22Rv1 (cell line): Measurements from ENCODE around the gene MALAT1.

Experiments
- H3K27ac ChIP-seq: fragments of 450-650 bp; 2 replicates; pipeline ENCODE4 v1.5.1; 2017
- CTCF ChIP-seq: fragments of 450-650 bp; IDR thresholded peaks from 2 replicates; pipeline ENCODE4 v1.5.1; 2017; ENCODE audit warnings: mild to moderate bottlenecking
- ZFX ChIP-seq: fragments of 450-650 bp; IDR thresholded peaks from 2 replicates; pipeline ENCODE4 v1.6.1; 2017; ENCODE audit warnings: antibody characterized with exemption, borderline replicate concordance

Gene MALAT1

DNA sequence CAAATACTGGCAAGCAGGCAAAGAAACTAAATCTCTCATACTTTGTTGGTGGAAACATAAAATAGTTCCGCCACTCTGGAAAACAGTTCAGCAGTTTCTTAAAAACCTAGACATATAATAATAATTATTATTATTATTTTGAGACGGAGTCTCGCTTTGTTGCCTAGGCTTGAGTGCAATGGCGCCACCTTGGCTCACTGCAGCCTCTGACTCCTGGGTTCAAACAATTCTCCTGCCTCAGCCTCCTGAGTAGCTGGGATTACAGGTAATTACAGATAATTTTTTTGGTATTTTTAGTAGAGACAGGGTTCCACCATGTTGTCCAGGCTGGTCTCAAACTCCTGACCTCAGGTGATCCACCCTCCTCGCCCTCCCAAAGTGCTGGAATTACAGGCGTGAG is 31.5 kb upstream of the MALAT1 start:
- peak; percentile 56 for TF ChIP-seq CTCF
- peak overlapping the region; percentile 42 for H3K27ac ChIP-seq

- TF ChIP-seq ZFX (no peak), CTCF (peak; percentile 89)
- H3K27ac ChIP-seq, result peak overlapping the region; percentile 42
These were observed 29.9 kb upstream of the MALAT1 start for GRCh38 chr11:65468874-65469333.

GRCh38 chr11:65470433-65471049 is 28.3 kb upstream of the MALAT1 start:
- TF ChIP-seq CTCF, result no peak
- no peak for TF ChIP-seq ZFX
- peak overlapping the region; percentile 97 for H3K27ac ChIP-seq

DNA sequence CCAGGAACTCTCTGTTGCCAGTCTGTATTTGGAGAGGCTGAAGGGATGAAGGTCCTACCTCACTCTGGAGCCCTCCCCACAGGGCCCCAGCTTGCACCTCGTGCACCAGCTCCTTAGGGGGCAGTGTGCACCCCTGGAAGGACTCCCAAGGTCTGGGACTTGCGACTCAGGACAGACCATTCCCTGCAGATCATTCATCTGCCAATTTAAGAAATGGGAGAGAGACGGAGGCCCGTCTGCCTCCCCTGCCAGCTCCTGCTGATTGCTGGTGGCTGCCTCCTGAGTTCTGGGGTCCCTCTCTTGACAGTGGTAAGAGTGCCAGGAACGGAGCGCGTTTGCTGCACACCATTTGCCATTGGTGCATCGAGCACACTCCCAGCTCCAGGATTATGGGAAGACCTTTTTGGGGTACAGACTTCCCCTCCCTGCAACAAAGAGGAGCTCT is 27.4 kb upstream of the MALAT1 start:
- peak; percentile 19; the same call in 1 of the 2 replicates for TF ChIP-seq CTCF
- TF ChIP-seq ZFX, result no peak
- H3K27ac ChIP-seq, result peak overlapping the region; percentile 97

DNA sequence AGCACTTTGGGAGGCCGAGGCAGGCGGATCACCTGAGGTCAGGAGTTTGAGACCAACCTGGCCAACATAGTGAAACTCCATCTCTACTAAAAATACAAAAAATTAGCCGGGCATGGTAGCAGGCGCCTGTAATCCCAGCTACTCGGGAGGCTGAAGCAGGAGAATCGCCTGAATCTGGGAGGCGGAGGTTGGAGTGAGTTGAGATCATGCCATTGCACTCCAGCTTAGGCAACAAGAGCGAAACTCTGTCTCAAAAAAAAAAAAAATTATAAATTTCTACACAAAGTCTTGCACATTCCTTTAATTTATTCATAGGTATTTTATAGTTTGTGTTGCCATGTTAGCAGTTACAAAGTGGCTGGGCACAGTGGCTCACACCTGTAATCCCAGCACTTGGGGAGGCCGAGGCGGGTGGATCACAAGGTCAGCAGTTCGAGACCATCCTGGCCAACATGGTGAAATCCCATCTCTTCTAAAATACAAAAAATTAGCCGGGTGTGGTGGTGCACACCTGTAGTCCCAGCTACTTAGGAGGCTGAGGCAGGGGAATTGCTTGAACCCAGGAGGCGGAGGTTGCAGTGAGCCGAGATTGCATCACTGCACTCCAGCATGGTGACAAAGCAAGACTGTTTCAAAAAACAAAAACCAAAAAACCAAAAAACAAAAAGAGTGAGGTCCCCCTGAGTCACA is 26.1 kb upstream of the MALAT1 start:
- peak overlapping the region; percentile 97 for H3K27ac ChIP-seq

GRCh38 chr11:65473278-65473860 is 25.5 kb upstream of the MALAT1 start:
- TF ChIP-seq CTCF (no peak), ZFX (no peak)
- peak overlapping the region; percentile 97 for H3K27ac ChIP-seq

GRCh38 chr11:65474864-65475263 is 24.0 kb upstream of the MALAT1 start:
- peak overlapping the region; percentile 97 for H3K27ac ChIP-seq
- TF ChIP-seq CTCF, result no peak
- no peak for TF ChIP-seq ZFX
